H1 (cell line): Measurements from ENCODE around the gene OMP. TPM values are rescaled to one million over a fixed set of nuclear protein-coding genes. Genes with fewer than 3 reads are reported as not detected.

Experiments used
- CTCF ChIA-PET: fragments of 300-600 bp; sonication (Branson Sonifier 250); formaldehyde crosslinking; loops from one replicate; lab custom pipeline; 2021; ENCODE audit not compliant: partially characterized antibody; lab: Charles Lee
- POLR2A ChIA-PET: fragments of 300-600 bp; sonication (Branson Sonifier 250); formaldehyde crosslinking; loops from one replicate; lab custom pipeline; 2021; ENCODE audit warnings: inconsistent platforms; ENCODE audit not compliant: partially characterized antibody; lab: Charles Lee
- DNase-seq, 2 experiments: peaks; one replicate each; pipeline versions ENCODE4 v3.0.0 to v3.0.0-alpha.2; 2010 to 2022; ENCODE audit warnings: low spot score in 2 of 2, low read depth in 1 of 2, mixed read lengths in 1 of 2
- FAIRE-seq: peaks from 2 replicates; lab custom pipeline; 2011; peaks lifted over from hg19 to GRCh38; lab: Jason Lieb, UNC
- H2AFZ ChIP-seq: 2 replicates; pipeline ENCODE4 v1.8.1; 2012; ENCODE audit warnings: low read length, inconsistent platforms
- H2AK5ac ChIP-seq: 2 replicates; pipeline ENCODE4 v1.6.1; 2013; ENCODE audit warnings: low read depth, low read length
- H2BK120ac ChIP-seq: replicated peaks from 2 replicates; pipeline ENCODE3; 2013; ENCODE audit warnings: low read depth, low read length, inconsistent platforms
- H2BK12ac ChIP-seq: 2 replicates; pipeline ENCODE4 v1.6.1; 2013; ENCODE audit warnings: low read depth, low read length
- H2BK15ac ChIP-seq: 2 replicates; pipeline ENCODE4 v1.6.1; 2013; ENCODE audit warnings: low read length
- H2BK20ac ChIP-seq: 2 replicates; pipeline ENCODE4 v1.6.1; 2013; ENCODE audit warnings: low read length
- H2BK5ac ChIP-seq: 2 replicates; pipeline ENCODE4 v1.6.1; 2013; ENCODE audit warnings: low read depth, low read length
- H3K14ac ChIP-seq: 2 replicates; pipeline ENCODE4 v1.6.1; 2013; ENCODE audit warnings: inconsistent platforms; ENCODE audit not compliant: insufficient read length
- H3K18ac ChIP-seq: 2 replicates; pipeline ENCODE4 v1.6.1; 2013; ENCODE audit warnings: low read length; ENCODE audit errors: extremely low read depth
- H3K23ac ChIP-seq: 2 replicates; pipeline ENCODE4 v1.6.1; 2013; ENCODE audit warnings: inconsistent platforms; ENCODE audit not compliant: insufficient read length
- H3K23me2 ChIP-seq: 2 replicates; pipeline ENCODE4 v1.6.1; 2013; ENCODE audit warnings: low read depth, low read length
- H3K27ac ChIP-seq: 2 replicates; pipeline ENCODE4 v1.6.1; 2011; ENCODE audit warnings: low read depth, low read length, inconsistent platforms
- H3K27me3 ChIP-seq, 4 experiments: replicated peaks in 1 of 4; 1 replicate in 1 of 4; 2 replicates in 3 of 4; pipeline versions ENCODE4 v1.6.1 to v1.8.1; 2011 to 2013; ENCODE audit warnings: low read length in 3 of 4, mild to moderate bottlenecking in 3 of 4, inconsistent platforms in 2 of 4, mixed read lengths in 2 of 4, moderate library complexity in 1 of 4; ENCODE audit not compliant: control insufficient read depth in 3 of 4, insufficient read depth in 3 of 4; ENCODE audit errors: extremely low read depth in 1 of 4
- H3K36me3 ChIP-seq, 4 experiments: 2 replicates each; pipeline versions ENCODE4 v1.6.1 to v1.8.1; 2011 to 2013; ENCODE audit warnings: mild to moderate bottlenecking in 4 of 4, low read length in 3 of 4, moderate library complexity in 2 of 4, control low read depth in 1 of 4, inconsistent platforms in 1 of 4; ENCODE audit not compliant: insufficient read depth in 4 of 4, control insufficient read depth in 2 of 4
- H3K4ac ChIP-seq: replicated peaks from 2 replicates; pipeline ENCODE3; 2013; ENCODE audit warnings: low read length, low read depth, mixed read lengths, inconsistent platforms; ENCODE audit not compliant: insufficient read length
- H3K4me1 ChIP-seq, 4 experiments: replicated peaks in 1 of 4; 1 replicate in 1 of 4; 2 replicates in 3 of 4; pipeline versions ENCODE4 v1.6.1 to v1.8.1; 2011 to 2013; ENCODE audit warnings: low read length in 3 of 4, inconsistent platforms in 2 of 4, mixed read lengths in 1 of 4; ENCODE audit not compliant: insufficient read depth in 4 of 4, control insufficient read depth in 3 of 4
- H3K4me2 ChIP-seq, 2 experiments: 2 replicates each; pipeline versions ENCODE4 v1.6.1 to v1.8.1; 2011 to 2013; ENCODE audit warnings: low read depth in 2 of 2, low read length in 2 of 2, control low read depth in 1 of 2, inconsistent platforms in 1 of 2, mild to moderate bottlenecking in 1 of 2; ENCODE audit not compliant: insufficient read depth in 1 of 2
- H3K4me3 ChIP-seq, 4 experiments: fragments of 200-600, 300-600 bp in 1 of 4; sonication (generic), shearing (Covaris generic), sonication (Bioruptor Twin) in 1 of 4; 2 replicates each; pipeline versions ENCODE4 v1.5.1 to v1.8.1; 2011 to 2016; ENCODE audit warnings: low read length in 4 of 4, low read depth in 3 of 4, control low read depth in 2 of 4, inconsistent platforms in 2 of 4, mild to moderate bottlenecking in 2 of 4, mixed read lengths in 1 of 4, moderate library complexity in 1 of 4; ENCODE audit not compliant: insufficient read depth in 2 of 4; ENCODE audit errors: extremely low read depth in 1 of 4
- H3K56ac ChIP-seq: replicated peaks from 2 replicates; pipeline ENCODE3; 2013; ENCODE audit warnings: low read depth, mild to moderate bottlenecking, mixed read lengths, low read length, inconsistent platforms; ENCODE audit not compliant: insufficient read length
- H3K79me1 ChIP-seq: 2 replicates; pipeline ENCODE4 v1.6.1; 2013; ENCODE audit warnings: low read depth, low read length, control low read depth
- H3K79me2 ChIP-seq, 2 experiments: 2 replicates each; pipeline versions ENCODE4 v1.6.1 to v1.8.1; 2012 to 2013; ENCODE audit warnings: low read length in 2 of 2, mild to moderate bottlenecking in 2 of 2, inconsistent platforms in 1 of 2; ENCODE audit not compliant: insufficient read depth in 2 of 2, control insufficient read depth in 1 of 2
- H3K9ac ChIP-seq, 4 experiments: replicated peaks in 1 of 4; 1 replicate in 1 of 4; 2 replicates in 3 of 4; pipeline versions ENCODE4 v1.6.1 to v1.8.1; 2011 to 2013; ENCODE audit warnings: low read depth in 3 of 4, low read length in 3 of 4, control low read depth in 2 of 4, mild to moderate bottlenecking in 2 of 4, moderate library complexity in 2 of 4, inconsistent platforms in 1 of 4; ENCODE audit errors: extremely low read depth in 1 of 4
- H3K9me3 ChIP-seq, 2 experiments: 2 replicates each; pipeline versions ENCODE4 v1.6.1 to v1.8.1; 2012 to 2013; ENCODE audit warnings: mild to moderate bottlenecking in 2 of 2, moderate library complexity in 2 of 2, control low read depth in 1 of 2, inconsistent platforms in 1 of 2, low read depth in 1 of 2, low read length in 1 of 2, mixed read lengths in 1 of 2; ENCODE audit not compliant: insufficient read depth in 2 of 2
- H4K20me1 ChIP-seq, 2 experiments: replicated peaks in 1 of 2; 2 replicates each; pipeline versions ENCODE3 to v1.8.1; 2011 to 2013; ENCODE audit warnings: inconsistent platforms in 2 of 2, low read length in 2 of 2, mild to moderate bottlenecking in 1 of 2; ENCODE audit not compliant: insufficient read depth in 2 of 2, control insufficient read depth in 1 of 2
- H4K5ac ChIP-seq: 2 replicates; pipeline ENCODE4 v1.6.1; 2013; ENCODE audit warnings: low read length, low read depth, mixed read lengths, inconsistent platforms; ENCODE audit not compliant: insufficient read length
- H4K8ac ChIP-seq: 2 replicates; pipeline ENCODE4 v1.8.0; 2013; ENCODE audit warnings: mild to moderate bottlenecking, moderate library complexity, low read length, inconsistent platforms; ENCODE audit not compliant: insufficient read depth; ENCODE audit errors: extremely low read depth
- H4K91ac ChIP-seq: replicated peaks from 2 replicates; pipeline ENCODE3; 2013; ENCODE audit warnings: low read length, mixed read lengths, inconsistent platforms; ENCODE audit not compliant: insufficient read length
- RAD21 ChIP-seq, 2 experiments: IDR thresholded peaks in 1 of 2; conservative IDR thresholded peaks in 1 of 2; 2 replicates each; pipeline ENCODE4 v1.6.1; 2011; ENCODE audit warnings: low read depth in 2 of 2, low read length in 2 of 2, improper control_type of control experiment in 1 of 2, inconsistent platforms in 1 of 2, mild to moderate bottlenecking in 1 of 2, moderate library complexity in 1 of 2
- SAP30 ChIP-seq: fragments of 300-600 bp; sonication (generic); IDR thresholded peaks from 2 replicates; pipeline ENCODE4 v1.7.1; 2012; ENCODE audit warnings: low read length, moderate library complexity, mild to moderate bottlenecking, inconsistent platforms; ENCODE audit not compliant: insufficient read depth, insufficient replicate concordance
- TAF1 ChIP-seq: IDR thresholded peaks from 2 replicates; pipeline ENCODE4 v1.6.1; 2011; ENCODE audit warnings: mild to moderate bottlenecking, low read depth, low read length
- WGBS, 2 experiments: shearing (Covaris generic) in 1 of 2; methylation state at CpG; one replicate each; pipeline versions ENCODE4 v1.1.6 to v1.1.7; 2013 to 2015; ENCODE audit warnings: low lambda C conversion rate in 2 of 2, mixed read lengths in 2 of 2, inconsistent platforms in 1 of 2, low coverage in 1 of 2, missing lambda C conversion rate in 1 of 2; ENCODE audit not compliant: insufficient replicate concordance in 2 of 2, insufficient coverage in 1 of 2, insufficient read length in 1 of 2; ENCODE audit errors: extremely low coverage in 1 of 2, missing lambda C conversion rate in 1 of 2; 5-methylcytosine and 5-hydroxymethylcytosine counted together
- polyA plus RNA-seq, 7 experiments: library from polyadenylated mRNA; depleted of rRNA in 3 of 7; stranded (reverse) in 5 of 7; unstranded in 2 of 7; fragments of >200 nt in 5 of 7; fragments of 200-250 nt in 2 of 7; gene quantifications; 1 replicate in 5 of 7; 2 replicates in 1 of 7; 4 replicates in 1 of 7; pipeline versions ENCODE4 v1.2.1 to v1.2.3, GENCODE V29; 2011 to 2013; ENCODE audit warnings: missing spikeins in 2 of 7, mixed read lengths in 2 of 7
- total RNA-seq: library from RNA; stranded (reverse); fragmentation: NEBNext Ultra II Directional; extraction: Animal tissue kit (Norgen Biotek cat#: 25700); gene quantifications from 2 replicates; pipeline ENCODE4 v1.2.1, GENCODE V29; 2021

Gene OMP
- total and polyA plus RNA-seq, 2 of the 8 experiments (the other 6 are each of a cell fraction or from before 2014, with no cell fraction given), result not detected

- H2BK20ac ChIP-seq, result no peak overlapping the region
- 87% methylated on average over 10 of the region's 11 CpGs; no CpG with 5 or more reads in 1 of the 2 experiments for WGBS, 2 experiments
- no peak overlapping the region for H3K9ac ChIP-seq
Observed at GRCh38 chr11:77073328-77074001, 29.2 kb upstream of the OMP start.

More at GRCh38 chr11:77073328-77074001, 29.2 kb upstream of the OMP start:
- H4K91ac ChIP-seq, result no peak overlapping the region
- H3K4me1 ChIP-seq, result peaks cover 0 to 4% (median 0%) of the 10 kb centered on the region in 4 experiments; a peak in 2 of 7 replicates
- FAIRE-seq (no peak), DNase-seq (no peak)
- no peak overlapping the region for H2AK5ac ChIP-seq
- no peak overlapping the region for H3K56ac ChIP-seq
- H3K79me1 ChIP-seq, result no peaks in the 10 kb centered on the region; the same call in 1 of the 2 replicates
- ChIA-PET CTCF (interaction anchor here (0.6 to 4.5 kb wide), 7 partner anchors 10 to 83 kb away, joined by 3 to 63 read pairs (median 4); partner anchors contain the start of gene MYO7A), POLR2A (interaction anchor here (0.7 to 1.6 kb wide), 2 partner anchors 11 kb away, joined by 3 to 7 read pairs; no protein-coding TSS in a partner anchor)
- no peaks in the 10 kb centered on the region for H3K79me2 ChIP-seq
- no peak overlapping the region for H3K18ac ChIP-seq
- no peak overlapping the region for H2BK120ac ChIP-seq
- H4K5ac ChIP-seq, result no peak overlapping the region
- no peaks in the 10 kb centered on the region for H3K36me3 ChIP-seq
- H3K4me3 ChIP-seq, result no peak overlapping the region
- H2BK12ac ChIP-seq, result no peak overlapping the region
- H3K14ac ChIP-seq, result no peak overlapping the region
- H2BK5ac ChIP-seq, result peak overlapping the region; percentile 21; the same call in 1 of the 2 replicates
- no peak overlapping the region for H2AFZ ChIP-seq
- H3K23me2 ChIP-seq, result no peaks in the 10 kb centered on the region
- H3K27me3 ChIP-seq, result no peaks in the 10 kb centered on the region
- no peak overlapping the region for H3K4me2 ChIP-seq
- H3K23ac ChIP-seq, result no peak overlapping the region
- H4K8ac ChIP-seq, result peak overlapping the region; percentile 86; the same call in 1 of the 2 replicates
- H4K20me1 ChIP-seq, result peaks cover 0 to 2% of the 10 kb centered on the region in 2 experiments
- H3K27ac ChIP-seq, result no peak overlapping the region
- no peak overlapping the region for H2BK15ac ChIP-seq
- no peaks in the 10 kb centered on the region for H3K9me3 ChIP-seq
- no peak overlapping the region for H3K4ac ChIP-seq
- TF ChIP-seq TAF1 (no peak), SAP30 (no peak), RAD21 (IDR thresholded peaks at IDR 0.05 in 1 of 2, conservative IDR thresholded peaks at IDR 0.05 in 1 of 2; ENCODE audit: low read depth in 2 of 2, low read length in 2 of 2) (no peak)
